ENCODE data around the gene TGOLN2.

- TF ChIP-seq CTCF (IDR thresholded peaks at IDR 0.05; ENCODE audit: extremely low read depth in 1 of 2, insufficient read depth in 1 of 2, low read depth in 1 of 2, low read length in 2 of 2) (no peak), MAX (IDR thresholded peaks at IDR 0.05; ENCODE audit: insufficient read depth, insufficient read length) (no peak), EZH2 (IDR thresholded peaks at IDR 0.05; ENCODE audit: borderline replicate concordance, low read depth, low read length, severe bottlenecking) (no peak), POLR2AphosphoS5 (IDR thresholded peaks at IDR 0.05; ENCODE audit: insufficient read depth, low read depth, low read length) (no peak)
Observed at GRCh38 chr2:85302121-85302520, 25.7 kb downstream of the TGOLN2 start.

Measured in endothelial cell of umbilical vein (primary cell).